Testis (tissue), 2 donors: ENCODE data around the gene WDR27.

Experiments used
- POLR2A ChIP-seq: fragments of 450-650 bp; IDR thresholded peaks from one replicate; pipeline ENCODE4 v1.6.1; 2017; ENCODE audit warnings: antibody characterized with exemption, mild to moderate bottlenecking, moderate library complexity
- TF ChIP-seq, protein P1 (sequence below), 3 experiments: fragments of 450-650 bp in 2 of 3; fragments of 200-600 bp in 1 of 3; sonication (generic) in 1 of 3; IDR thresholded peaks; one replicate each; pipeline ENCODE4 v1.5.1; 2016 to 2019; ENCODE audit warnings: antibody characterized with exemption in 3 of 3, mild to moderate bottlenecking in 2 of 3, moderate library complexity in 1 of 3

GRCh38 chr6:169640351-169640852, 61.4 kb downstream of the WDR27 start:
- TF ChIP-seq, protein P1, sequence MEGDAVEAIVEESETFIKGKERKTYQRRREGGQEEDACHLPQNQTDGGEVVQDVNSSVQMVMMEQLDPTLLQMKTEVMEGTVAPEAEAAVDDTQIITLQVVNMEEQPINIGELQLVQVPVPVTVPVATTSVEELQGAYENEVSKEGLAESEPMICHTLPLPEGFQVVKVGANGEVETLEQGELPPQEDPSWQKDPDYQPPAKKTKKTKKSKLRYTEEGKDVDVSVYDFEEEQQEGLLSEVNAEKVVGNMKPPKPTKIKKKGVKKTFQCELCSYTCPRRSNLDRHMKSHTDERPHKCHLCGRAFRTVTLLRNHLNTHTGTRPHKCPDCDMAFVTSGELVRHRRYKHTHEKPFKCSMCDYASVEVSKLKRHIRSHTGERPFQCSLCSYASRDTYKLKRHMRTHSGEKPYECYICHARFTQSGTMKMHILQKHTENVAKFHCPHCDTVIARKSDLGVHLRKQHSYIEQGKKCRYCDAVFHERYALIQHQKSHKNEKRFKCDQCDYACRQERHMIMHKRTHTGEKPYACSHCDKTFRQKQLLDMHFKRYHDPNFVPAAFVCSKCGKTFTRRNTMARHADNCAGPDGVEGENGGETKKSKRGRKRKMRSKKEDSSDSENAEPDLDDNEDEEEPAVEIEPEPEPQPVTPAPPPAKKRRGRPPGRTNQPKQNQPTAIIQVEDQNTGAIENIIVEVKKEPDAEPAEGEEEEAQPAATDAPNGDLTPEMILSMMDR (IDR thresholded peaks at IDR 0.05), result no peak
- no peak for TF ChIP-seq POLR2A
